CD4-positive, alpha-beta T cell treated with Interleukin-6 at 100 ng/mL for 8 hours (primary cell): ENCODE measurements around the gene ZNF219.
A peak's percentile ranks its signal among the peaks of the same experiment; 100 is the strongest.

Experiments
- DNase-seq: peaks from one replicate; pipeline ENCODE4 v3.0.0-alpha.2; 2020; ENCODE audit warnings: mixed read lengths, low spot score

ZNF219 gene

DNA sequence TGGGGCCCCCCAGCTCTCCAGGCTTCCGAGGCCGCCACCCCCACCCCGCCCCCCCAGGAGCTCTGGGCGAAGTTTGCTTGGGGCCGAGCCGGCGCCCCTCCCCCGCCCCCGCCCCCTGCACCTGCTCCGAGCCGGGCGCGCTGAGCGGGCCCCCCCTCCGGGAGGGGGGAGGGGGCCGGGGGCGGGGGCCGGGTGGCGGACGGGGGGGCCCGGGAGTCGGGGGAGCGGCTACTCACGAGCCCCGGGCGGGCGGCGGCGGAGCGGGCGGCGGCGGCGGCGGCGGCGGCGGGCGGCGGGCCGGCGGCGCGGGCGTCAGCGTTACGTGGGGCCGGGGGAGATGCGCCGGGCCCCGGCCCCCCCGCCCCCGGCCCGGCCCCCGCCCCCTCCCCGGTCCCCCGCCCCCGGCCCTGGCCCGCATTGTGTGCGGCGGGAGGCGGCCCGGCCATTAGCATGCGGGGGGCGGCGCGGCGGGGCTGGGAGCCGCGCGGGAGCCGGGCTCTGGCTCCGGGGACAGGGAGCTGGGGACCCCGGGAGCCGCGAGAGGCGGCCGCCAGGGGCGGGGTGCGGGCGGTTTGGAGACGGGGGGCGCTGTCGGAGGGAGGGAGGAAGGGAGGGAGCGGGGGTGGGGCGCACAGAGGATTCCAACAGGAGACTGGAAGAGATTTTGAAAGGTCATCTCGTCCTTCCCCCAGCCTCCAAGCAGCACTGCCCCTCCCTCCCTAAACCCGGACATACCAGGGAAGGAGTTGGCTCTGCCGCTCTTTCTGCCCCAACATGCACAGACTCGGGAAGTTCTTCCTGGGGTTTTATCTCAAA, at the start of gene ZNF219:
TSS of gene ZNF219 (minus strand) at position 580 of the 816 bp plus-strand sequence. CDS start 5,064 bp downstream, outside the sequence.
- peak; percentile 8 for DNase-seq

DNA sequence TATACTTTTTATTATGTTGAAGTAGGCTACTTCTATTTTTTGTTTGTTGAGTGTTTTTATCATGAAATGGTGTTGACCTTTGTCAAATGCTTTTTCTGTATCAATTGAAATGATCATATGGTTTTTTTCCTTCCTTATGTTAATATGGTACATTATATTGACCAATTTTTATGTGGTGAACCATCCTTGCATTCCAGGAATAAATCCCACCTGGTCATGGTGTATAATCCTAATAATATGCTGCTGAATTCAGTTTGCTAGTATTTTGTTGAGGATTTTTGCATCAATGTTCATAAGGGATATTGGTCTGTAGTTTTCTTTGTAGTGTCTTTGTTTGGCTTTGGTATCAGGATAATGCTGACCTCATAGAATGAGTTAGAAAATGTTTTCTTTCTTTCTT, 47.0 kb upstream of the ZNF219 start:
- DNase-seq, result no peak

DNA sequence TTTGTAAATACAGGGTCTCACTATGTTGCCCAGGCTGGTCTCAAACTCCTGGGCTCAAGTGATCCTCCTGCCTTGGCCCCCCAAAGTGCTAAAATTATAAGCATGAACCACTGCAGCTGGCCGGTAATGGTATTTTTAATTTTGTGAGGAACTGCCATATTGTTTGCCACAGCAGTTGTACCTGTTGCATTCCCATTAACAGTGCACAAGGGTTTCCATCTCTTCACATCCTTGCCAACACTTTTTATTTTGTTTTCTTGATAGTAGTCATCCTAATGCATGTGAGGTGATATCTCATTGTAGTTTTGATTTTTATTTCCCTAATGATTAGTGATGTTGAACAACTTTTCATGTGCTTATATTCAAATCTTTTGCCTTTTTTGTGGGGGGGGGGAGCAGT, 43.9 kb upstream of the ZNF219 start:
- no peak for DNase-seq

- peak; percentile 1 for DNase-seq
These were observed 37.6 kb upstream of the ZNF219 start for GRCh38 chr14:21136024-21136423.

GRCh38 chr14:21133901-21134300, 35.4 kb upstream of the ZNF219 start:
- no peak for DNase-seq

- DNase-seq, result no peak
These were observed 25.0 kb upstream of the ZNF219 start for GRCh38 chr14:21123429-21123828.

GRCh38 chr14:21121122-21121521, 22.7 kb upstream of the ZNF219 start:
- DNase-seq, result no peak

DNA sequence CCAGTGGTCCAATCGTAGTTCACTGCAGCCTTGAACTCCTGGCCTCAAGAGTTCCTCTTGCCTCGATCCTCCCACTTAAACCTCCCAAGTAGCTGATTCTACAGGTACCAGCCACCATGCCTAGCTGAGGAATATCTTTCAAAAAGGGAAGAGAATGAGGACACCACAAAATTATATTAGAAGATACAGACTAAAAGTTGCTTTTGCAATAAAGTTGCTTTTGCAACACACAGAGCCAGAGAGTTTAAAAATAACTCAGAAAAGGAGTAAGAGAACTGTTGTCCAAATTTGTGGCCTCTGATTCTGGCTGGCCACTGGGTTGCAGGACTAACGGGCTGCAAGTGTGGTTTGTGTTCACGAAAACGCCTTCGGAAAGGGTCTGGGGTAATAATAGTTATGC, 22.2 kb upstream of the ZNF219 start:
- no peak for DNase-seq

DNA sequence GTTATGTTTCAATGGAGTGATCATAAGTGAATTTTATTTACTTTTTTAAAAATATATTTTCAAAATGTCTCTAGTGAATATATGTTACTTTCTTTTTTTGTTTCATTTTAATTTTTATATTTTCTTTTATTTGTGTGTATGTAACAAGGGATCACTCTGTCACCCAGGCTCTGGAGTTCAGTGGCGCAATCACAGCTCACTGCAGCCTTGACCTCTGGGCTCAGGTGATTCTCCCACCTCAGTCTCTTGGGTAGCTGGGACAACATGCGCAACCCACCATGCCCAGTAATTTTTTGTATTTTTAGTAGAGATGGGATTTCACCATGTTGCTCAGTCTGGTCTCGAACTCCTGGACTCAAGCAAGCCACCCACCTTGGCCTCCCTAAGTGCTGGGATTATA, 20.5 kb upstream of the ZNF219 start:
- no peak for DNase-seq

GRCh38 chr14:21113369-21113768, 14.9 kb upstream of the ZNF219 start:
- no peak for DNase-seq

DNA sequence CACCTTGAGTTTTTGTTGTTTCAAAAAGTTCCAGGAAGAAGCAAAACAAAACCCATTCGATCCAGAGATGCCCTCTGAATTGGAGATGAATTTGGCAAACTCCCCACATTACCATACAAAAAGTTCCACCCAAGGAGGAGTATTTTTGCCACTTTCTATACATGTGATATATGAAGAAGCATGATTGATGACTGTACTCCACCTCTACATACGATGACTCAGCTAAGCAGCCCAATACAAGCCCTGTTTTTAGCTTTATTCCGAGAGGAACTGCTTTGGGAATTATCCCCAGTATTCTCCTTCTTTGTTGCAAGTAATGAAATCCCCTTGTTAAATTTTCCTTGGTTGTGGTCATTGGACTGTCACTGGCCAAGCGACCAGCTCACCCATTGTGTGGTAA, 13.8 kb upstream of the ZNF219 start:
- no peak for DNase-seq

GRCh38 chr14:21109377-21110138, 11.1 kb upstream of the ZNF219 start:
- no peak for DNase-seq

- no peak for DNase-seq
These were observed 10.3 kb upstream of the ZNF219 start for GRCh38 chr14:21108791-21109190.

DNA sequence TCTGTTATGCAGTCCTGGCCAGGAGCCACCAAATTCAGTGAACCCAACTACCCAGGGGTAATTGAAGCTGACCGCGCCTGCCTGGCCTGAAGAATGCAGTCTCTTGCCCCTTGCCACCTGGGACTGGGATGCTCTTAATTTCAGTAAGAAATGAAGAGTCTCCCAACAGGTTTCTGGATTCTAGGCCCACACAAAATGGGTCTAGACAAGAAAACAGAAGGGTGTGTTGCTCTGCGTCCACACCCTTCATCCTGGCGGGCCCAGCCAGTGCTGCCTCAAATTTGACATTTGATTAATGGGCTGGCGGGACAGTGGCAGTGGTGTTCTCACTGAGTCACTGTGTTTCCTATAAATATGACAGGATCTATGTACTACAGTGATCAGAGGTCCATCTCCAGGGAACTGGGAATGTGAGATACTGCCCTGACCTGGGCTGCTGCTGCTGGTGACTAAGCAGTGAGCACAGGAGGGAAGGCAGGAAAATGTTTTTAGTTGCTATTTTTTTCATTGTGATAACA, 8.9 kb upstream of the ZNF219 start:
- DNase-seq, result no peak

GRCh38 chr14:21106498-21107282, 8.2 kb upstream of the ZNF219 start:
- peak; percentile 77 for DNase-seq

DNA sequence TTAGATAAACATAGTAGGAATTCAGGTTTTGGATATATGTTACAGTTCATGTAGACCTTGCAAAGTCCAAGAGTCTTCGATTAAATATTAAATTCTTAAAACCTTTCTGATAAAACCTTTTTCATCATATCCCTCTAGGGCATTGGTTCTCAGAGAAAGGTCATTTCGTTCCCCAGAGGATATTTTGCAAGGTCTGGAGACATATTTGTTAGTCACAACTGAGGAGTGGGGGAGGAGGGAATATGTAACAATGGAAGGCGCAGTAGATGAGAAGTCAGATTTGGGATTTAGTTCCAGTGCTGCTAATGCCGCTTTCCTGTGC, 7.7 kb upstream of the ZNF219 start:
- DNase-seq, result no peak

DNA sequence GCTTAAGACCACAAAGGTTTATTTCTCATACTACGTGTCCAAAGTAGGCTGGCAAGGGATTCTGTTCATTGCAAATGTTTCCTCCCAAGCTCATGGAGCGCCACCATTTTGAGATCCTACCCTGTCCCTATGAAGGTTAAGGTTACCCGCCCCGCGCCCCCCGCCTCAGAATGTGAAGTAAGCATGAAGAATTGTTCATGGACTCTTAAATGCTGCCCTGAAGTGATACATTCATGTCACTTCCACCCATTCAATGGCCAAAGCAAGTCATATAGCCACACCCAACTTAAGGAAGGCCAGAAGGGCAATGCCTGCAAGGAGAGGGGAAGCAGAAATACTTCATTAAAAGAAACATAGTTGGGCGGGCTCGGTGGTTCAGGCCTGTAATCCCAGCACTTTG, 6.6 kb upstream of the ZNF219 start:
- DNase-seq, result no peak

DNA sequence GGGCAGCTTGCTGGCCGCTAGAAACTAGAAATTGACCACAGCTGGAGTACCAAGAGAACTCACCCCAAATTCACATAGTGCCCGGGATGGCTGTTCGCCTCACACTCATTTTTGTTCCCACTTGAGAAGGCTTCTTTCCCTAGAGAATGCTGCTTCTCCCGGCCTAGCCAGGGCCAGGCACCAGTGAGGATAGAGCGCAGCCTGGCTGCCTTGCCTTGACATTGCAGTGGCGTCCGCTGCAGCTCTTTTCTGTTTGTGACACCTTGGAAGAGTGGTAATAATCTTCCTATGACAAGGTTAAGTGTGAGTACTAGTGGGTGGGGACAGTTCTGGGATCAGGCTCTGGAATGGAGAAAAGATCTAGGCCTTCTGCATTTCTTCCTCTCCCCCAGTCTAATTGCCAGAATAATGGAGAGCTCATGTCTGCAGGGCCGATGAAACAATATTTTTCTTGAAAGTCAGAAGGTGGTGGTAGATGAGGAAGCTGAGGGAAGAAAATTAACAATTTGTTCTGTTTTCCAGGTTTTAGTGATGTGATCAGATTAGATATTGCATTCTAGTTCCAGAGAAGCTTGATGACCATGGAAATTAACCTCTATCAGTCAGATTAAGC, 6.1 kb upstream of the ZNF219 start:
- DNase-seq, result peak; percentile 58

GRCh38 chr14:21103710-21104447, 5.4 kb upstream of the ZNF219 start:
- DNase-seq, result peak; percentile 93

GRCh38 chr14:21103411-21103709, 4.9 kb upstream of the ZNF219 start:
- DNase-seq, result no peak
